GM19023 (cell line): ENCODE results near the gene TCEAL1.

Experiments used
- ATAC-seq: cut with Tn5 transposase; IDR thresholded peaks from one replicate; pipeline ENCODE4 v1.9.1; 2021; ENCODE audit warnings: mild to moderate bottlenecking, moderate library complexity; ENCODE audit not compliant: unreplicated experiment

The TCEAL1 gene

DNA sequence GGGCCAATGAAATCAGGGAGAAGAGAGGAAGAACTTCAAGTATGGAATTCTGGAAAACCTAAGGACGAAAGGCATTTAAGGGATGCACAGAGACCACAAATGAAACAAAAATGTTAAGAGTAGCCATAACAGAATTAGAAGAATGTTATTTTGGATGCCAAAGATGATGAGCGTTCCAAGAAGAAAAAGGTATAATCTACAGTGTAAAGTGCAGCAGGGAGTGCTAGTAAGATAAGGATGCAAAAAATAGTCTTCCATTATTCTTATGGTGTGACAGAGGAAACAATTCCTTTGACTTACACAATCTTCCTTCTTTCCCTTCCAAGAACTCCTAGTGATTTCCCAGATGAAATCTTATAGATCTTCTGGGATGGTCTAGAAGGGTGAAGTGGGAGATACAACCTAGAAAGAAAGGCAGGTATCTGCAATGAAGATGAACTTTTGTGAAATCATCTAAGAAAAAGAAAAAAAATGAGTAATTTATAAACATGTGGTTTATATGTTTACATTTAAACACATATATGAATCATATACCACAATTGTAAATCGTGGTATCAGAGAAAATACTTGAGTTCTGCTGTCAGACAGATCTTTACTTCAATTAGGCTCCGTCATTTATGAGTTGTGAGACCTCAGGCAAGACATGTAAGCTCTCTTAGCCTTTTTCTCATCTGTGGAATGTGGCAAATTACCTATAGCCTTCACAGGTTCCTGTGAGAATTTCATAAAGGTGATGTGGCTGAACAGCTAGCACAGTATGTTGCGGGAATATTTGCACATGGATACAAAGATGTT is 49.6 kb downstream of the TCEAL1 start:
- ATAC-seq: no peak
